ENCODE measurements around the gene POGZ.
A peak's percentile ranks its signal among the peaks of the same experiment; 100 is the strongest.
"Not testable (repeated sequence)": the region's sequence is repeated elsewhere in the genome, so short reads cannot be mapped to it uniquely, and the experiment has no call there.

Gene POGZ

DNA sequence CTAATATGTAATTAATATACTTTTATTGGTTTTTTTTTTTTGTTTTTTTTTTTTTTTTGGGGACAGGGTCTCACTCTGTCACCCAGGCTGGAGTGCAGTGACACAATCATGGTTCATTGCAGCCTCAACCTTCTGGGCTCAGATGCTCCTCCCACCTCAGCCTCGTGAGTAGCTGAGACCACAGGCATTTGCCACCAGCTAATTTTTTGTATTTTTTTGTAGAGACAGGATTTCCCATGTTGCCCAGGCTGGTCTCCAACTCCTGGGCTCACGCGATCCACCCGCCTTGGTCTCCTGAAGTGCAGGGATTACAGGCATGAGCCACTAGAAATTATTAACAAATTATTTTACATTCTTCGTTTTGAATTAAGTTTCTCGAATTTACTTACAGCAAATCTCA, 16.8 kb upstream of the POGZ start:
- DNase-seq (ENCODE audit: low read depth in 2 of 2): no peak

DNA sequence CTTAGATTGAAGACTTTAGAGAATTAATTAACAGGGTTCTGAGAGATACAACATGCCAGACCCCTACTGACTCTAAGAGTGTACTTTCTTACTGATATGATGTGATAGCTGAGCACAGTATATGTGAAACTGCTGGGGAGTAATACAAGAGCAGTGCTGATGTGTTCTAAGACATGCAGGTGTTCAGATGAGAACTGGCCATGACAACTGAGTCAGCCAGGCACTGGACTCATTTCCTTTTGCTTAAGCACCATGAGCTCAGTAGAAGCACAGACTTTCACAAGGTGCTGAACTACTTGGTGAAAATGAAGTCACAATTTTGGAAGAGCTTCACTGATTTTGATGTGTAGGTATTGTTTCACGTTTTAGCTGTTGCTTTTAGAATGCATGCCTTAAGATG, 15.9 kb upstream of the POGZ start:
- DNase-seq (ENCODE audit: low read depth in 2 of 2): no peak

DNA sequence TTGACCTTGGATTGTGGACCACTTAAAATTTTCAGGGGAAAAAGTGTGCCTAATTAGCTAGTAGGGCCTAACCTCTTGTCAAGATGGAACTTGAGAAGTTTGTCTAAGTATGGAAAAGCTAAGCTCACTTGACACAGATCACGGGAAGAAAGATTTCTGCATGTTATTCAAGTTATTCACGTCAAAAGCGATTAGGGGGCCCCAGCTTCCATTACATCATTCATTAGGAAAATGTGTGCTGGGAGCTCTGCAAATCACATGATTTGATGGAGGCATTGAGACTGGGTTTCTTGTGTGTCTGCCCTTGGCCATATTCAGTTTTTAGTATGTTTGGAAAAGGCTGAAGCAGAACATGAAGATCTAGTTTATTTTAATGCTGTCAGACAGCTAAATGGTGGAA, 15.5 kb upstream of the POGZ start:
- no peak for DNase-seq (ENCODE audit: low read depth in 2 of 2)

DNA sequence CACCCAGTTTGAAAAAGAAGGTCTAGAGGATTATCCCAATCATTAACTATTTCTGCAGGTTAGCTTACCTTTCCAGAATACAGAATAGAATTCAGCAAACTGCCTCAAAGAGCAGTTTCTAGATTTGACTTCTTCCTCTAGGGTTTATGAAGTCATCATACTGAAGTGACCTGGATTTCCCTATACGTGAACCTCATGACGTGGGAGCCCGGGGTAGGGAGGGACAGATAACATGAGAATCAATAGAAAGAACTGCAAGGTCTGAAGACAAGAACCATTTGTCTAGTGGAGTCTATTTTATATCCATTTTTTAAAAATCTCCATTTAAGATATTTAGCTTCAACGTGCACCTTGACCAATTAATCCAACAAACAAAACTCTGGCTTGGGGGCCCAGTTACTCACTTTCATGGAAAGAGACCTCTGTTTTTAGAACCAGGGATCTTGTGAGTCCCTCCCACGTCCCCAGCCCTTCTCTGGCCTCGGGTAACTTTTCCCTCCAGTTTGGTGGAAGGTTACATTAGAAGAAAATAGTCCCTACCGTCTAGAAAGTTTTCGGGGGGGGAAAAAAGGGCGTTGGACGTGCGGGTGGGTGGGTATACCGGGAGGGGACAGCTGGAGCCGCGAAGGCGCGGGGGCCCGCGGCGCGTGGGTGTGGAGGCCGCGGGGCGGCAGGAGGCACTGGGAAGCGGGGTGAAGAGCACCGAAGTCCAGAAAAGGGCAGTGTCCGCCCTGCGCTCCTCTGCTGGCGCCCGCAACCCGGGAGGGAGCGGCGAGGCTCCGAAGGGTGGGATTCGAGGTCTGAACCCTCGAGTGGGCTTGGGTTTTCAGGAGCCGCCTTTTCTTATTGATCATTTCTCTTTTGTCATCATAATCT, 13.8 kb upstream of the POGZ start:
- no peak for DNase-seq (ENCODE audit: low read depth in 2 of 2)

DNA sequence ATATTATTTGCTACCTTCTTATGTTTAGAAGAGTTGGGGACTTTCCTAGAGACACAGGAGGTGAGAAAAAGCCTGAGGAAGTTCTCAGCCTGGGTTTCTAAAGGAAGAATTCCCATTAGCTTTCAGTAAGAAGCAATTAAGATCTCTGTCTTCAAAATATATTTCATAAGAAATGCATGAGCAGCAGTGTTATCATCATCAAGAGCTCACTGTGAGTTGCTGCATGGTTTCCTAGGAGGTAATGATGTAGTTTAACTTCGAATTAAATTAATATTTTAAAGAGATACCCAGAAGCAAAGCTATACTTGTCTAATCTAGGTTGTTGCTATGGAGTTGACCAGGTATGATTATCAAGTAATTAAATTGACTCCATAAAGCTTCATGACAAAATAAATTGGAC, 5.7 kb upstream of the POGZ start:
- no peak for DNase-seq (ENCODE audit: low read depth in 2 of 2)

DNA sequence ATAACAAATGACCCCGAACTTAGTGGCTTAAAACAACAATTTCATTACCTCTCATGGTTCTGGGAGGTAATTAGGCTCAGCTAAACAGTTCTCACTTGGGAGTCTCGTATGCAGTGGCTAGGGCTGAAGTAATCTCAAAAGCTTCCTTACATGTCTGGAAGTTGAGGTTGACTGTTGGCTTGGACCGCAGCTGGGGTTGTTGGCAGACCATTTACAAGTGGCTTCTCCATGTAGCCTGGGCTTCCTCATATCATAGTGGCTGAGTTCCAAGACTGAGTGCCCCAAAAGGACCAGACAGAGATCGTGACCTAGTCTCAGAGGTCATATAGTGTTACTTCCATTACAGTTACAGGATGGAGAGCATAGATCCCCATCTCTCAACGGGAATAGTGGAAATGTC, 2.4 kb upstream of the POGZ start:
- DNase-seq (ENCODE audit: low read depth in 2 of 2): no peak

DNA sequence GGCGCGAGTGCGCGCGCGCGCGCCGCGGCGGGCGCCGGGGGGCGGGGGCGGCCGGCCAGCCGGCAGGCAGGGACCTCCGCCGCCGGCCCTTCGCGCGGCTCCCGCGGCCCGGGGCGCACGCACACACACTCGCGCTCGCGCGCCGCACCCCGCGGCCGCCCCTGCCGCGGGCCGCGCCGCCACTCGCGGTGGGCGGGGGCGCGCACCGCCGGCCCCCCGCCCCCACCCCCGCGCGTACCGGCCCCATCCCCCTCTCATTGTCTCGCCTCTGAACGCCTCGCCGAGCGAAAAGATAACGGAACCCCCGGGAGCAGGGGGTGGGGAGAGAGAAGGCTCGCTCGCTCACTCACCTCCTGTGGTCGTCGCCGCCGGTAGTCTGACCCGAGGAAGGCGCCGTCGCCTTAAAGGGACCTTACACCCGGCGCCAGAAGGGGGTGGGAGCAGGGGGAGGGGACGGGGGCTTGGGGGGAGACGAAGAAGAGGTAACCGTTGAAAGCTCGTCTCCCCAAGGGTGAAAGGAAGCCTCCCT, 428 bp downstream of the POGZ start:
- peak; percentile 27 to 30 for DNase-seq (ENCODE audit: low read depth in 2 of 2)

DNA sequence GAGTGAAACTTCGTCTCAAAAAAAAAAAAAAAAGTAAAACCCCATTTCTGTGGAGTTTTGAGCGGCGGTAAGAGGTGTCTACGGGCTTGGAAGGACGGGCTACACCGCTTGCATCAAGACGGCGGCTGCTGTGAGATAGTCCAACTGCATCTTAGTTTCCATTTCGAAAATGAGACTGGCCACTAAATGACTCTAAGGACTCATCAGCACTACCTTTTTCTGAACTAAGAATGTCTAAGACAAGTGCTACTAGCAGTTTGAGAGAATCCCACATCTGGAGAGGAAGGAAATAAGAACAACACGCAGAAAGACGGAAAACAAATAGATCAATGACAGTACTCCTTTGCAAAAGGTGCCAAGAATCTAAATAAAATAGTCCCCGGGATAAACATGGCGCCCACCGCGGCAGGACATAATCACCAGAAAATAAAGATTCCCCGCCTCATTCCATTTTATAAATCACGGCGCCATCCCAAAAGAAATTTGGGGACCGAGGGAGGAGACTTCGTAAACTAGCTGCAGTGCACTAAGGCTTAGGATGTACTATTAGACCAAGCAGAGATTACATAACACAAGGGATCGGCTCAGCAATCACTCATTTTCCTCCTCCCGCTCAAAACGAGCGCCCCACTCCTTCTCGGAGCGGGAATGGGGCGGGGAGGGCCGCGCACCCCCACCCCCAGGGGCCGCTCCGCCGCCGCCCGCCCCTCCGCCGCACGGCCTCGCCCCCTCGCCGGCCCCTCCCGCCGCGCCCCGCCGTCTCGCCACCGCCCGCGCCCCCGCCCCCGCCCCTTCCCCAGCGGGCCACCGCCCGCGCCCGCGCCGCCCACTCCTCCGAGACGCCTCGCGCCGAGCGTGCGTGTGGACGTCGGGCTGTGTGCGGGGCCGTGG, 1.1 kb downstream of the POGZ start:
- peak; percentile 26 to 39 for DNase-seq (ENCODE audit: low read depth in 2 of 2)

DNA sequence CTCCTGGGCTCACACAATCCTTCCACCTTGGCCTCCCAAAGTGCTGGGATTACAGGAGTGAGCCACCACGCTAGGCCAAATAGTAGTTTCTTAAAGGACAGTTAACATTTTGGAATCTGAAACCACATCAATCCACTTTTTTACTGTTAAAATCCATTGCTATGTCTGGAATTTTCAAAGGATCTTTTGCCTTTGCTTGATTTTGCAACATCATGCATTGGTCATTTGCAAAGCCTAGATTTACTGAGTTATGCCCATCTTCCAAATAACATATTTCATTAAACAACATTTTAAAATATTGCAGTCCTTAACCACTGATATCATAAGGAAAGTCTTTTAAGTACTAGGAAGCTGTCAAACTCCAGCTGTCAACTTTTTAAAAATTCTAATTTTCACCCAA, 3.3 kb downstream of the POGZ start:
- no peak for DNase-seq (ENCODE audit: low read depth in 2 of 2)

DNA sequence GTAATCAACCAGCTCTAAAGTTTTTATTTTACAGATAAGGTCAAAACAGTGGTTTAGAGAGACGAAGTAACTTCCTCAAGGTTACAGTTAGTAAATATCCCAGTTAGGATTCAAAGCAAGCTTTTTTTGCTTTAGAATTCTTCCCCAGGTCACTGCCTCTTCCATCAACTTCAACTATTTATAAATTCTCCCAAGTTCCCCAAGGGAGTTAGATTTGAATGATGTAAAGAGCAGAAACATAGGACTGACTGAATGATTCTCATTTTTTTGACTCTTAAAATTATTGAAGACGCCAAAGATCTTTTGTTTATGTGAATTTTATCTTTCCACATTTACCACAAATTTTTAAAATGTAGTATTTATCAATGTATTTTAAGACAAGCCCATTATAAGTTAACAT, 4.1 kb downstream of the POGZ start:
- no peak for DNase-seq (ENCODE audit: low read depth in 2 of 2)

DNA sequence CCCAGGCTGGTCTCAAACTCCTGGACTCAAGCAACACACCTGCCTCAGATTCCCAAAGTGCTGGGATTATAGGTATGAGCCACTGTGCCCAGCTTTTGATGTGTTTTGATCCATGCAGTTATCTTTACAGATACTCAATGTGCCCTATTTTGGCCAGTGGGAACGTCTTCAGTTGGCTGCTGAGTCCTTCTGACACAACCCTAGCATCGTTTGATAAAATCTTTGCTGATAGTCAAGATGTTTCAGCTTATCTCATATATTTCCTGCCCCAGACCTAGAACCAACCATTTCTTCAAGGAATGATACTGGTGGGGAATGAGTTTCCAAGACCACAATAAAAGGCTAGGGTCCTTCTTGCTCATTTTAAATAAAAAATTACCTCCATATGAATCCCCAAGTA, 11.6 kb downstream of the POGZ start:
- no peak for DNase-seq (ENCODE audit: low read depth in 2 of 2)

DNA sequence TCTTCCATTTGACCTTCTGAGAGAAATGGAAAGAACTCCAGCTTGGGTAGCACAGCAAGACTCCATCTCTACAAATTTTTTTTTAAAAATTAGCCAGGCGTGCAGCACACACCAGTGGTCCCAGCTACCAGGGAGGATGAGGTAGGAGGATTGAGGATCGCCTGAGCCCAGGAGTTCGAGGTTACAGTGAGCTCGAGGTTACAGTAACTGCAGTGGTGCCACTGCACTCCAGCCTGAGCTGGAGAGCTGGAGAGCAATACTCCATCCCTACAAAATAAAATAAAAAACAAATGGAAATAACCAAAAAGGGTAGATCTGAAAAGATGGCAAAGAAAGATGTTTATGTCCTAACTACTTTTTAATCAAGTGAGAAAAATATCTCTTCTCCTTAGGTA, 14.5 kb downstream of the POGZ start:
- no peak for DNase-seq (ENCODE audit: low read depth in 2 of 2)

DNA sequence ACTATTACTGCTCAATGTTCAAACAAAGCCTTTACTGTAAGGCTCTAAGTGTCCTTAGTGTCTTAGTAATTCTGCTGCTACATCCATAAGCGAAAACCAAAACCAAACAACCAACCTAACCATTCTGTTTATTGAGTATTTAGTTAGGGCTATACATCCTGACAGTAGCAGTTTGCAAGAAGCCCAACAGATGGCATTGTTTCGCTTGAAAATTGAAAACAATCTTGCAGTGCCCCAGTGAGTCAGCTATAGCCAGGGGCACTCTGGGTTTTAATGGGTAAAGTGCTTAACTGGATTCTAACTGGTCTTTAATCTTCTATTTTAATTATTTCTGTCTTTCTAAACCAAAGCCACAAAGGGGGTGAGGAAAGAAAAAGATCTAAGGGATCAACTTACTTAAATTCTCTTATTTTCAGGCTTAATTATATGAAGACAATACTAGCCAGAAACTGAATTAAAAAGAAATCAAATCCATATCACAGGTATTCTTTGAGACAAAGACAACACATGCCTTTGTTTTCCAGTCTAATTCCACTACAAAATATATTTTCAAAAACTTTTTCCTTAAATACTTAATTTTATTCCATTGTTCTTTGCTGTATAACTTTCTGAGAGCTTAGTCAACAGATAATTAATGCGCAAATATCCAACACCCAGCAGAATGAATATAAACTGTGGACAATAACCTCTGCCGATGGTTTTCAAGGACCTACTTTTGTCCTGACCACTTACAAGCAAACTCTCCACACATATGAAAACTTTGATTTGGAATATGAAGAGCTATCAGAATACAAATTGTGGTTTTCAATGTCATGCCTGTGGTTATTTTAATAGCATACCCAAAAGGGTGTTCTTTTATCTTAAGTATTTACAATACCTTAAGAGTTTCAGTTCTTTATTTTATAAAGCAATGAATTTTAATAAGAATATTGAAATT, 15.2 kb downstream of the POGZ start:
- DNase-seq (ENCODE audit: low read depth in 2 of 2): peak; percentile 23 to 38

DNA sequence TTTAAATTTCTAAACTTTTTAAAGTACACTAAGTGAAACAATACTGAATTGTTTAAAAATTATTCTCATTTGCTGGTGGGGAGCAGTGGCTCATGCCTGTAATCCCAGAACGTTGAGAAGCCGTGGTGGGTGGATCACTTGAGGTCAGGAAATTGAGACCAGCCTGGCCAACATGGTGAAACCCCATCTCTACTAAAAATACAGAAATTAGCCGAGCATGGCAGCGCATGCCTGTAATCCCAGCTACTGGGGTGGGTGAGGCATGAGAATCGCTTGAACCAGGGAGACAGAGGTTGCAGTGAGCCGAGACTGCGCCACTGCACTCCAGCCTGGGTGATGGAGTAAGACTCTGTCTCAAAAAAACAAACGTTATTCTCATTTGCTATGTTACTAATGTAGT, 21.9 kb downstream of the POGZ start:
- DNase-seq (ENCODE audit: low read depth in 2 of 2): not testable (repeated sequence)

DNA sequence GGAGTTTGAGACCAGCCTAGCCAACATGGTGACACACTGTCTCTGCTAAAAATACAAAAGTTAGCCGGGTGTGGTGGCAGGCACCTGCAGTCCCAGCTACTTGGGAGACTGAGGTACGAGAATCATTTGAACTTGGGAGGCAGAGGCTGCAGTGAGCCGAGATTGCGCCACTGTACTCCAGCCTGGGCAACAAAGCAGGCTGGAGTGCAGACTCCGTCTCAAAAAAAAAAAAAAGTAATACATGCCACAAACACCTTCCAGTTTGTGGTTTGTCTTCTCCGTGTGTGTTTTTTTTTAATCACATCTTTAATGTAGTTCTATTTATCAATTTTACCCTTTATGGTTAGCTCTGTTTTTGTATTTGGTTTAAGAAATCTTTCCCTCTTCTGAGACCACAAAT, 22.3 kb downstream of the POGZ start:
- DNase-seq (ENCODE audit: low read depth in 2 of 2): no peak

DNA sequence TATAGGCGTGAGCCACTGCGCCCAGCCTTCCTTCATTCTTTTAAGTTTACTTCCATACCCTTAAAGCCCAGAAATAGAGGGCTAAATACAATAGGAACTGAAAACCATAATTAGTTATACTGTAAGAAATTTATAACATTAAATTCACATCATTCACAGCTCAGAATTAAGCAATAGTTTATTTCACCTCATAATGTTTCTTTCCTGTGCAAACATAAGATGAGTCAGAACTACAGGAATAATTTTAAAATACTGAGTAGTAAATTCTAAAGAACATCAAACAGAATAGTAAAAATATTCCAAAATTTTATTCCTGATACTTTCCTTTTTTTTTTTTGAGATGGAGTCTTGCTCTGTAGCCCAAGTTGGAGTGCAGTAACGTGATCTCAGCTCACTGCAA, 24.1 kb downstream of the POGZ start:
- DNase-seq (ENCODE audit: low read depth in 2 of 2): no peak

DNA sequence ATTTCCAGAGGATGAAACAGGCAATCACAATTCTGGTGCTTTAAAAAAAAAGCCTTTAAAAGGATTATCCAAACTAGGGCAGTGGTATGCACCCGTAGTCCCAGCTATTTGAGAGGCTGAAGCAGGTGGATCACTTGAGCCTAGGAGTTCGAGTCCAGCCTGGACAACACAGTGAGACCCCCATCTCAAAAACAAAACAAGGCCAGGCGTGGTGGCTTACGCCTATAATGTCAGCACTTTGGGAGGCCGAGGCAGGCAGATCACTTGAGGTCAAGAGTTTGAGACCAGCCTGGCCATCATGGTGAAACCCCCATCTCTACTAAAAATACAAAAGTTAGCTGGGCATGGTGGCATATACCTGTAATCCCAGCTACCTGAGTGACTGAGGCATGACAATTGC, 25.5 kb downstream of the POGZ start:
- not testable (repeated sequence) for DNase-seq (ENCODE audit: low read depth in 2 of 2)

DNA sequence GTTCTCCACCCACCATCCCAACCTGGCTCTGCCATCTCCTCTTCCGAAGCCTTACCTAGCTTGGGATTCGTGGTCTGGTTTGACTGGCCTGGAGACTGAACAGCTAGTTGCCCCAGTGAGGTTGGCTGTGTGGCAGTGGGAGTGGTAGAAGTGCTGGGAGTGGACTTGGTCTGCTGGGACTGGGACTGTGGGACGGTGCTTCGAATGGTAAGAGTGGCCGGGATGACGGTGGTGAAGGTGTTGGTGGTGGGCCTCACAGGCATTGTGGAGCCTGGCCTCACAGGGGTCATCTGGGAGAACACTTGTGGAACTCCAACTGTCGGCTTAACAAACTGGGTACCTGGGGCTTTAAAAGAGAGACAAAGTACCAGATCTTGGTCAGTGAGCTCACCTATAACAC, 31.2 kb downstream of the POGZ start:
- no peak for DNase-seq (ENCODE audit: low read depth in 2 of 2)

DNA sequence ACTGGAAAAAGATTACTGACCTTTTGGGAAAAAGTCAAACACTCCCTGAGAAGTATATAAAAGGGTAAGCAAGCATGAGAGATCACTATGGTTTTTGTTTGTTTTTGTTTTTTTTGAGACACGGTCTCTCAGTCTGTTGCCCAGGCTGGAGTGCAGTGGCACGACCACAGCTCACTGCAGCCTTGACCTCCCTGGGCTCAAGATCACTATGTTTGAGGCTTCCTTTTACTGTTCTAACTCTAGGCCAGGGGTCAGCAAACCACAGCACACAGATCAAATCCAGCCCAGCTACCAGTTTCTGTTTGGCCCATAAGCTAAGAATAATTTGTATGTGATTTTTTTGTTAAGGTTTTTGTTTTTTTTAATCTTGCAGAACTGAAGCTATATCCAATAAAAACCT, 34.2 kb downstream of the POGZ start:
- no peak for DNase-seq (ENCODE audit: low read depth in 2 of 2)

DNA sequence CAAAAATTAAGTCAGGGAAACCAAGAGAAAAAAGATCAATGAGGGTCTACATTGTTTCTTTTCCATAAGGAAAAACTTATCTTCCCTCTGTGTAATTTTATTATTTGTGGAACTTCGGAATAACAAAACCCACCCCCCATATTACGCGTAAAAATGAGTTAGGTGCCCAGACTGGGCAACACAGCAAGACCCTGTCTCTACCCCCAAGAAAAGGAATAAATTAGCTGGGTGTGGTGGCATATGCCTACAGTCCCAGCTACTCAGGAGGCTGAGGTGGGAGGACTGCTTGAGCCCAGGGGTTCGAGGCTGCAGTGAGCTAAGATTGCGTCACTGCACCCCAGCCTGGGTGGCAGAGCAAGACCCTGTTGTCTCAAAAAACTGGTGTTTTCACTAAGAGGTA, 39.5 kb downstream of the POGZ start:
- no peak for DNase-seq (ENCODE audit: low read depth in 2 of 2)

DNA sequence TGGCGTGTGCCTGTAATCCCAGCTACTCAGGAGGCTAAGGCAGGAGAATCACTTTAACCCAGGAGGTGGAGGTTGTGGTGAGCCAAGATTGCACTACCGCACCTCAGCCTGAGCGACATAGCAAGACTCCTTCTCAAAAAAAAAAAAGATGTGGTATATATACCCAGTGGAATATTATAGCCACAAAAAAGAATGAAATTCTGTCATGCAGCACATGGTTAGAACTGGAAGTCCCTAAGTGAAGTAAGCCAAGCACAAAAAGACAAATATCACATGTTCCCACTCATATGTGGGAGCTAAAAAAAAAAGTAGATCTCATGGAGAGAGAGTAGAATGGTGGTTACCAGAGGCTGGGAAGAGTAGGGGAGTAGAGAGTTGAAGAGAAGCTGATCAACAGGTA, 41.2 kb downstream of the POGZ start:
- no peak for DNase-seq (ENCODE audit: low read depth in 2 of 2)

DNA sequence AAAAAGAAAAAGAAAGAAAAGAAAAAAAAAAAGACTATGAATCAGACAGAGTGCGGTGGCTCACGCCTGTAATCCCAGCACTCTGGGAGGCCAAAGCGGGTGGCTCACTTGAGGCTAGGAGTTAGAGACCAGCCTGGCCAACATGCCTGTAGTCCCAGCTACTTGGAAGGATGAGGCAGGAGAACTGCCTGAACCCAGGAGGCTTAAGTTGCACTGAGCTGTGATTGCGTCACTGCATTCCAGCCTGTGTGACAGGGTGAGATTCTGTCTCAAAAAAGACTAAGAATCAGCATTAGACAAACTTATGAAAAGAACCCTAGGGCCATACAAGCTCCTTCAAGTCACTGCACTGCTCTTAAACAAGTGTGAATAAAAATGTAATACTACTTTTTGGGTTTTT, 43.1 kb downstream of the POGZ start:
- DNase-seq (ENCODE audit: low read depth in 2 of 2): no peak
